Measurements from ENCODE around the gene MAGEC3. TPM values are rescaled to one million over a fixed set of nuclear protein-coding genes. Genes with fewer than 3 reads are reported as not detected.

MAGEC3 gene
- total and polyA plus RNA-seq, 2 donors from 2014 or later: not detected

DNA sequence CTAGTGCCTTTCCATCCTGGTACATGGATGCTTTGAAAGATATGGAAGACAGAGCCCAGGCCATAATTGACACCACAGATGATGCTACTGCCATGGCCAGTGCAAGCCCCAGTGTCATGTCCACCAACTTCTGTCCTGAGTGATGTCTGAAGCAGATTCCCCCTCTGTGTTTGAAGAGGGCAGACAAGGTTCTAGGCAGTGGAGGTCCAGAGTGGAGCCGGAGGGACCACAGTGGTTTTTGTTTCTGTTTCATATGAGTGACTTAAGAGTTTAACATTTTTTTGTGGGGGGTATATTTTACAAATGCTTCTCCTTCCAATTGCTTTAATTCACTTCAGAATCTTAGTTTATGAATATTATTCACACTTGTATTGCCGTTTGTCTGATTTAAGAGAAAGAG lies 59.6 kb downstream of the MAGEC3 start:
- H3K9ac ChIP-seq (ENCODE audit: low read length in 3 of 3): no peak overlapping the region
- no peaks in the 10 kb centered on the region for H3K9me3 ChIP-seq (ENCODE audit: control insufficient read depth in 2 of 3, insufficient read depth in 1 of 3, low read length in 3 of 3)
- DNase-seq (no peak), FAIRE-seq (no peak)
- intact Hi-C loops (cut with DNase I): no loop called here
- H3K4me1 ChIP-seq (ENCODE audit: control insufficient read depth in 2 of 3, insufficient read depth in 2 of 3, low read depth in 1 of 3, low read length in 3 of 3): no peaks in the 10 kb centered on the region
- H3K27ac ChIP-seq (ENCODE audit: low read depth in 2 of 2, low read length in 2 of 2): no peak overlapping the region
- no peak overlapping the region for H3K4me3 ChIP-seq (ENCODE audit: low read length in 3 of 3)
- TF ChIP-seq CTCF (IDR thresholded peaks at IDR 0.05; ENCODE audit: borderline replicate concordance, extremely low read depth, insufficient read depth): no peak
- no peaks in the 10 kb centered on the region for H3K27me3 ChIP-seq (ENCODE audit: control insufficient read depth, insufficient read depth, low read length)
- H3K36me3 ChIP-seq (ENCODE audit: control insufficient read depth in 2 of 3, insufficient read depth in 3 of 3, low read length in 3 of 3): no peaks in the 10 kb centered on the region

- H3K9me3 ChIP-seq (ENCODE audit: control insufficient read depth in 2 of 3, insufficient read depth in 1 of 3, low read length in 3 of 3): no peaks in the 10 kb centered on the region
- H3K4me3 ChIP-seq (ENCODE audit: low read length in 3 of 3): no peak overlapping the region
- H3K9ac ChIP-seq (ENCODE audit: low read length in 3 of 3): no peak overlapping the region
- H3K27ac ChIP-seq (ENCODE audit: low read depth in 2 of 2, low read length in 2 of 2): no peak overlapping the region
- intact Hi-C loops (cut with DNase I): no loop called here
- FAIRE-seq: no peak
- no peaks in the 10 kb centered on the region for H3K36me3 ChIP-seq (ENCODE audit: control insufficient read depth in 2 of 3, insufficient read depth in 3 of 3, low read length in 3 of 3)
- TF ChIP-seq CTCF (IDR thresholded peaks at IDR 0.05; ENCODE audit: borderline replicate concordance, extremely low read depth, insufficient read depth): no peak
- DNase-seq: no peak
- H3K4me1 ChIP-seq (ENCODE audit: control insufficient read depth in 2 of 3, insufficient read depth in 2 of 3, low read depth in 1 of 3, low read length in 3 of 3): no peaks in the 10 kb centered on the region
- H3K27me3 ChIP-seq (ENCODE audit: control insufficient read depth, insufficient read depth, low read length): no peaks in the 10 kb centered on the region
These were observed 64.2 kb downstream of the MAGEC3 start for GRCh38 chrX:141902366-141902765.

GRCh38 chrX:141903400-141904155 lies 65.5 kb downstream of the MAGEC3 start, which contains the start of gene MAGEC1:
Gene MAGEC1 (plus strand): TSS chrX:141903894. CDS start chrX:141905073, 1,179 bp downstream.
- DNase-seq (no peak), FAIRE-seq (no peak)
- intact Hi-C loops (cut with DNase I): no loop called here

More at GRCh38 chrX:141903400-141904155, 65.5 kb downstream of the MAGEC3 start, which contains the start of gene MAGEC1:
- Histone ChIP-seq H3K36me3 (ENCODE audit: control insufficient read depth in 2 of 3, insufficient read depth in 3 of 3, low read length in 3 of 3) (no peaks in the 10 kb centered on the region), H3K4me3 (ENCODE audit: low read length in 3 of 3) (no peak within 1 kb of the TSS), H3K9me3 (ENCODE audit: control insufficient read depth in 2 of 3, insufficient read depth in 1 of 3, low read length in 3 of 3) (no peaks in the 10 kb centered on the region), H3K9ac (ENCODE audit: low read length in 3 of 3) (no peak within 1 kb of the TSS), H3K4me1 (ENCODE audit: control insufficient read depth in 2 of 3, insufficient read depth in 2 of 3, low read depth in 1 of 3, low read length in 3 of 3) (no peaks in the 10 kb centered on the region), H3K27me3 (ENCODE audit: control insufficient read depth, insufficient read depth, low read length) (no peaks in the 10 kb centered on the region), H3K27ac (ENCODE audit: low read depth in 2 of 2, low read length in 2 of 2) (no peak within 1 kb of the TSS)
- TF ChIP-seq CTCF (IDR thresholded peaks at IDR 0.05; ENCODE audit: borderline replicate concordance, extremely low read depth, insufficient read depth): no peak

Data from kidney (tissue), 14 donors.